Calu3 (cell line): ENCODE results near the gene BEGAIN. TPM values are rescaled to one million over a fixed set of nuclear protein-coding genes. Genes with fewer than 3 reads are reported as not detected.

Experiments
- BruUV-seq: library from RNA; stranded (reverse); fragments of 400-500 nt; replicated peaks from 2 replicates; lab custom pipeline; 2021; lab: Mats Ljungman, UMichigan
- CTCF ChIA-PET: fragments of 300-600 bp; sonication (Branson Sonifier 250); formaldehyde crosslinking; loops from one replicate; lab custom pipeline; 2022; ENCODE audit warnings: antibody characterized with exemption; lab: Charles Lee
- DNase-seq: peaks from one replicate; pipeline ENCODE4 v3.0.0; 2022
- H3K27ac Mint-ChIP-seq: one replicate; pipeline ENCODE4 v1.8.0; 2022; ENCODE audit warnings: mixed read lengths; ENCODE audit not compliant: unreplicated experiment
- H3K27me3 Mint-ChIP-seq: one replicate; pipeline ENCODE4 v1.8.0; 2022; ENCODE audit warnings: mixed read lengths; ENCODE audit not compliant: unreplicated experiment
- H3K36me3 Mint-ChIP-seq: one replicate; pipeline ENCODE4 v1.8.0; 2022; ENCODE audit warnings: mild to moderate bottlenecking, moderate library complexity, mixed read lengths; ENCODE audit not compliant: insufficient read depth, unreplicated experiment
- H3K4me1 Mint-ChIP-seq: one replicate; pipeline ENCODE4 v1.8.0; 2022; ENCODE audit warnings: mild to moderate bottlenecking, low read depth, mixed read lengths; ENCODE audit not compliant: unreplicated experiment
- H3K4me3 Mint-ChIP-seq: one replicate; pipeline ENCODE4 v1.8.0; 2022; ENCODE audit warnings: mild to moderate bottlenecking, low read depth, moderate library complexity, mixed read lengths; ENCODE audit not compliant: unreplicated experiment
- H3K9me3 Mint-ChIP-seq: one replicate; pipeline ENCODE4 v1.8.0; 2022; ENCODE audit warnings: low read depth, mixed read lengths; ENCODE audit not compliant: unreplicated experiment
- CTCF ChIP-seq: fragments of 200-600 bp; IDR thresholded peaks from one replicate; pipeline ENCODE4 v1.8.0; 2022; ENCODE audit warnings: antibody characterized with exemption; ENCODE audit not compliant: unreplicated experiment
- intact Hi-C: fragments of 100-400 bp; cut with micrococcal nuclease; formaldehyde crosslinking; loops from one replicate; pipeline ENCODE4 v1.10.0; 2022; ENCODE audit not compliant: unreplicated experiment
- total RNA-seq: library from RNA; stranded (reverse); gene quantifications from 2 replicates; pipeline ENCODE4 v1.2.3, GENCODE V29; 2022

Gene BEGAIN
- total RNA-seq, 1 experiment from 2014 or later = 0.26 TPM

DNA sequence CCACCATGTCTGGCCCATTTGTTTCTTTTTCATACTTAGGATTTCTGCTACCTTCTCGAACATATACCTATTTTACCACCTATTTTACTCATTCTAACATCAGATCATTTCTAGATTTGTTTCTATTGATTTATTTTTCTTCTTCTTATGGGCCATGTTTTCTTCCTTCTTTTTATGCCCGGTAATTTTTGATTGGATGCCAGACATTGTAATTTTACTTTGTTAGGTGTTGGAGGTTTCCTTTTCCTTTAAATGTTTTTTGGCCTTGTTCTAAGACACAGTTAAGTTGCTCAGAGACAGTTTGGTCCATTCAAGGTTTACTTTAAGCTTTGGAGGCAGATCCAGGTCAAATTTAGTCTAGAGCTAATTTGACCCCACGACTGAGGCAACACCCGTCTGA lies 14.7 kb upstream of the BEGAIN start:
- CTCF ChIA-PET = no interaction called here
- no peak for DNase-seq
- no peak overlapping the region for H3K4me3 Mint-ChIP-seq
- peaks cover 88% of the 10 kb centered on the region for H3K27me3 Mint-ChIP-seq
- no peaks in the 10 kb centered on the region for H3K4me1 Mint-ChIP-seq
- H3K9me3 Mint-ChIP-seq = peaks cover 3% of the 10 kb centered on the region
- H3K36me3 Mint-ChIP-seq = no peaks in the 10 kb centered on the region
- no TSS peak for BruUV-seq
- TF ChIP-seq CTCF = no peak
- intact Hi-C loops = no loop called here
- no peak overlapping the region for H3K27ac Mint-ChIP-seq

- TF ChIP-seq CTCF = no peak
- Mint-ChIP-seq H3K4me3 (no peak overlapping the region), H3K36me3 (no peaks in the 10 kb centered on the region), H3K27ac (no peak overlapping the region), H3K27me3 (peaks cover 79% of the 10 kb centered on the region), H3K4me1 (no peaks in the 10 kb centered on the region), H3K9me3 (peaks cover 3% of the 10 kb centered on the region)
- DNase-seq = no peak
- intact Hi-C loops = no loop called here
- BruUV-seq = no TSS peak
- CTCF ChIA-PET = no interaction called here
Observed at GRCh38 chr14:100601064-100601463, 13.8 kb upstream of the BEGAIN start.

- intact Hi-C loops = no loop called here
- no peak overlapping the region for H3K4me3 Mint-ChIP-seq
- TF ChIP-seq CTCF = no peak
- peaks cover 84% of the 10 kb centered on the region for H3K27me3 Mint-ChIP-seq
- CTCF ChIA-PET = no interaction called here
- no peaks in the 10 kb centered on the region for H3K36me3 Mint-ChIP-seq
- H3K27ac Mint-ChIP-seq = no peak overlapping the region
- no TSS peak for BruUV-seq
- peaks cover 3% of the 10 kb centered on the region for H3K9me3 Mint-ChIP-seq
- H3K4me1 Mint-ChIP-seq = no peaks in the 10 kb centered on the region
- DNase-seq = no peak
Observed at GRCh38 chr14:100599981-100600380, 12.8 kb upstream of the BEGAIN start.

DNA sequence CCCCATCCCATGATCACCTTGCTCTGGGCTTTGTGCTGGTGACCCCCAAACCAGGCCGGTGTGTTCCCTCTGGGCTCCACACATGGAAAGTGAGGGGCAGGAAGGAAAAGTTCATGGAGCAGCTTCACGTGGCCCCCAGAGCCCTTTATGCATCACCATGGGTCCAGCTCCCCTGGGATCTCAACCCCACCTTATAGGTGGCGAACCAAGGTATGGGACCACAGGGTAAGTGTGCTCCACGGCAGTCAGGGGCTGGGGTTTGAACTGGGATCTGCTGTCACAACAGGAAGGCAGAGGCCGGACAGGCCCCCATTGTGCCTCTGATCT lies 7.4 kb upstream of the BEGAIN start:
- no peaks in the 10 kb centered on the region for H3K36me3 Mint-ChIP-seq
- TF ChIP-seq CTCF = no peak
- no peak for DNase-seq
- no peak overlapping the region for H3K4me3 Mint-ChIP-seq
- BruUV-seq = no TSS peak
- H3K9me3 Mint-ChIP-seq = no peaks in the 10 kb centered on the region
- CTCF ChIA-PET = no interaction called here
- no peak overlapping the region for H3K27ac Mint-ChIP-seq
- H3K27me3 Mint-ChIP-seq = peaks cover 89% of the 10 kb centered on the region
- H3K4me1 Mint-ChIP-seq = no peaks in the 10 kb centered on the region
- intact Hi-C loops = no loop called here
